HepG2 (cell line): ENCODE measurements around the gene ALDH1A1. TPM values are rescaled to one million over a fixed set of nuclear protein-coding genes. Genes with fewer than 3 reads are reported as not detected.

Source experiments
- ATAC-seq: fragments of 200-7000 bp; cut with Tn5 transposase; 3 replicates; pipeline ENCODE4 v1.9.1; 2020; ENCODE audit warnings: mild to moderate bottlenecking, moderate library complexity
- BruUV-seq: library from RNA; stranded (reverse); fragments of 400-500 nt; replicated peaks from 2 replicates; lab custom pipeline; 2021; lab: Mats Ljungman, UMichigan
- CTCF ChIA-PET: fragments of 300-600 bp; formaldehyde crosslinking; extraction: SDS; loops from one replicate; lab custom pipeline; 2021; ENCODE audit warnings: low total read pairs, inconsistent platforms, low intra/inter-chr PET ratio; lab: Yijun Ruan, JAX
- POLR2A ChIA-PET: fragments of 350-600 bp; sonication (Branson Sonifier 250); formaldehyde crosslinking; loops from one replicate; lab custom pipeline; 2020; ENCODE audit warnings: antibody characterized with exemption, inconsistent platforms; lab: Yijun Ruan, JAX
- DNase-seq: peaks from one replicate; pipeline ENCODE4 v3.0.0-alpha.2; 2015; ENCODE audit warnings: low spot score
- FAIRE-seq: peaks from 3 replicates; lab custom pipeline; 2011; peaks lifted over from hg19 to GRCh38; lab: Jason Lieb, UNC
- H2AFZ ChIP-seq: one replicate; pipeline ENCODE4 v1.6.1; 2011; ENCODE audit warnings: low read length, inconsistent platforms
- H3K27ac ChIP-seq: fragments of 300-600 bp; 3 replicates; pipeline ENCODE4 v1.8.0; 2011; ENCODE audit warnings: mixed run types, mild to moderate bottlenecking, mixed read lengths, low read length, inconsistent platforms; ENCODE audit not compliant: insufficient read depth; ENCODE audit errors: extremely low read length
- H3K27me3 ChIP-seq, 2 experiments: fragments of 200-600 bp in 1 of 2; 2 replicates in 1 of 2; 3 replicates in 1 of 2; pipeline versions ENCODE4 v1.6.0 to v1.8.0; 2011; ENCODE audit warnings: low read length in 2 of 2, mild to moderate bottlenecking in 2 of 2, moderate library complexity in 2 of 2, inconsistent platforms in 1 of 2; ENCODE audit not compliant: insufficient read depth in 2 of 2, control insufficient read depth in 1 of 2
- H3K36me3 ChIP-seq, 2 experiments: fragments of 200-600 bp in 1 of 2; replicated peaks in 1 of 2; 2 replicates in 1 of 2; 3 replicates in 1 of 2; pipeline versions ENCODE4 v1.5.1 to v1.8.0; 2011; ENCODE audit warnings: low read length in 2 of 2, inconsistent platforms in 1 of 2; ENCODE audit not compliant: insufficient read depth in 2 of 2, control insufficient read depth in 1 of 2
- H3K4me1 ChIP-seq: 2 replicates; pipeline ENCODE4 v1.5.1; 2012; ENCODE audit warnings: low read length, inconsistent platforms; ENCODE audit not compliant: insufficient read depth
- H3K4me2 ChIP-seq: 2 replicates; pipeline ENCODE4 v1.6.0; 2011; ENCODE audit warnings: low read depth, low read length, inconsistent platforms
- H3K4me3 ChIP-seq, 3 experiments: fragments of 200-600 bp in 1 of 3; sonication (generic), shearing (Covaris generic) in 1 of 3; replicated peaks in 1 of 3; 2 replicates each; pipeline ENCODE4 v1.5.1; 2011 to 2016; ENCODE audit warnings: low read length in 3 of 3, inconsistent platforms in 2 of 3, low read depth in 2 of 3, mild to moderate bottlenecking in 2 of 3, control low read depth in 1 of 3, mixed read lengths in 1 of 3; ENCODE audit not compliant: insufficient read depth in 1 of 3
- H3K79me2 ChIP-seq: one replicate; pipeline ENCODE4 v1.6.1; 2011; ENCODE audit warnings: low read length, inconsistent platforms; ENCODE audit not compliant: insufficient read depth
- H3K9ac ChIP-seq: 2 replicates; pipeline ENCODE4 v1.6.0; 2011; ENCODE audit warnings: mild to moderate bottlenecking, low read depth, low read length, inconsistent platforms; ENCODE audit not compliant: insufficient read depth
- H3K9me3 ChIP-seq: 2 replicates; pipeline ENCODE4 v1.5.1; 2012; ENCODE audit warnings: mild to moderate bottlenecking, low read length
- H4K20me1 ChIP-seq: 2 replicates; pipeline ENCODE4 v1.6.0; 2011; ENCODE audit warnings: inconsistent platforms, mild to moderate bottlenecking, low read length, moderate library complexity; ENCODE audit not compliant: insufficient read depth
- HNF4A ChIP-seq: sonication (generic); formaldehyde crosslinking; IDR thresholded peaks from 2 replicates; pipeline ENCODE4 v1.4.0; 2020; ENCODE audit warnings: missing genetic modification reagents
- IKZF1 ChIP-seq: fragments of 450-650 bp; IDR thresholded peaks from 2 replicates; pipeline ENCODE4 v1.7.1; 2016
- KDM1A ChIP-seq: IDR thresholded peaks from 2 replicates; pipeline ENCODE4 v1.6.1; 2016; ENCODE audit warnings: missing compliant biosample characterization
- MED13 ChIP-seq: sonication (generic); formaldehyde crosslinking; IDR thresholded peaks from 2 replicates; pipeline ENCODE4 v1.5.0; 2020; ENCODE audit warnings: missing genetic modification reagents
- MIER2 ChIP-seq: IDR thresholded peaks from 2 replicates; pipeline ENCODE4 v1.6.1; 2016; ENCODE audit warnings: missing biosample characterization, missing genetic modification reagents
- PATZ1 ChIP-seq: sonication (generic); formaldehyde crosslinking; IDR thresholded peaks from 2 replicates; pipeline ENCODE4 v1.4.0; 2020; ENCODE audit warnings: missing genetic modification reagents
- REPIN1 ChIP-seq: sonication (generic); formaldehyde crosslinking; IDR thresholded peaks from 2 replicates; pipeline ENCODE4 v1.8.0; 2022; ENCODE audit warnings: missing genetic modification reagents, low read depth, mild to moderate bottlenecking, borderline replicate concordance
- SIX4 ChIP-seq: sonication (generic); formaldehyde crosslinking; IDR thresholded peaks from 2 replicates; pipeline ENCODE4 v1.4.0; 2020; ENCODE audit warnings: missing genetic modification reagents
- SMAD3 ChIP-seq: sonication (generic); formaldehyde crosslinking; IDR thresholded peaks from 2 replicates; pipeline ENCODE4 v1.4.0; 2020; ENCODE audit warnings: missing genetic modification reagents
- SOX13 ChIP-seq, 3 experiments: fragments of 450-650 bp in 1 of 3; sonication (generic) in 1 of 3; formaldehyde crosslinking in 1 of 3; IDR thresholded peaks in 2 of 3; conservative IDR thresholded peaks in 1 of 3; 2 replicates each; pipeline versions ENCODE4 v1.5.0 to v1.6.1; 2016 to 2020; ENCODE audit warnings: antibody characterized with exemption in 1 of 3, mild to moderate bottlenecking in 1 of 3, missing compliant biosample characterization in 1 of 3, missing genetic modification reagents in 1 of 3, moderate library complexity in 1 of 3
- SSRP1 ChIP-seq: IDR thresholded peaks from 2 replicates; pipeline ENCODE4 v1.6.1; 2016; ENCODE audit warnings: control low read depth
- STAG1 ChIP-seq: sonication (generic); formaldehyde crosslinking; IDR thresholded peaks from 2 replicates; pipeline ENCODE4 v1.4.0; 2020; ENCODE audit warnings: missing genetic modification reagents
- ZNF224 ChIP-seq: sonication (generic); formaldehyde crosslinking; IDR thresholded peaks from 2 replicates; pipeline ENCODE4 v1.5.0; 2020; ENCODE audit warnings: mild to moderate bottlenecking, missing genetic modification reagents
- ZNF432 ChIP-seq: sonication (generic); formaldehyde crosslinking; IDR thresholded peaks from 2 replicates; pipeline ENCODE4 v1.5.0; 2020; ENCODE audit warnings: missing genetic modification reagents, mild to moderate bottlenecking, borderline replicate concordance
- ZNF790 ChIP-seq: sonication (generic); formaldehyde crosslinking; IDR thresholded peaks from 2 replicates; pipeline ENCODE4 v1.8.0; 2022; ENCODE audit warnings: missing genetic modification reagents, mild to moderate bottlenecking, borderline replicate concordance
- WGBS: methylation state at CpG from one replicate; pipeline ENCODE4 v1.1.6; 2017; ENCODE audit warnings: low lambda C conversion rate; 5-methylcytosine and 5-hydroxymethylcytosine counted together
- in situ Hi-C: cut with HindIII; loops from 2 replicates; pipeline ENCODE4 v1.10.0; 2017; ENCODE audit warnings: low pct_unique_long_range_greater_than_20kb; ENCODE audit not compliant: extremely low pct_ligation_motif_present
- intact Hi-C: fragments of 100-400 bp; cut with micrococcal nuclease; formaldehyde crosslinking; loops from one replicate; pipeline ENCODE4 v1.10.0; 2022; ENCODE audit not compliant: unreplicated experiment
- polyA plus RNA-seq, 8 experiments: library from polyadenylated mRNA; depleted of rRNA in 3 of 8; stranded (reverse) in 7 of 8; unstranded in 1 of 8; fragments of >200 nt; fragmentation: Illumina TruSeq in 4 of 8; extraction: Trizol in 4 of 8; gene quantifications; 2 replicates each; pipeline versions ENCODE4 v1.2.1 to v1.2.3, GENCODE V29; 2011 to 2016; ENCODE audit warnings: low read depth in 4 of 8, missing spikeins in 1 of 8, mixed read lengths in 1 of 8; ENCODE audit not compliant: insufficient read depth in 1 of 8
- total RNA-seq, 5 experiments: library from RNA; depleted of rRNA; stranded (reverse); fragments of >200 nt; fragmentation: Illumina TruSeq; extraction: Trizol; gene quantifications; 2 replicates each; pipeline ENCODE4 v1.2.3, GENCODE V29; 2016; ENCODE audit warnings: low read depth in 1 of 5
- TF ChIP-seq, protein P1 (sequence below), 2 experiments: sonication (generic) in 1 of 2; formaldehyde crosslinking in 1 of 2; IDR thresholded peaks; 2 replicates each; pipeline versions ENCODE4 v1.4.0 to v1.6.1; 2018 to 2020; ENCODE audit warnings: missing genetic modification reagents in 2 of 2, borderline replicate concordance in 1 of 2, low read depth in 1 of 2, mild to moderate bottlenecking in 1 of 2, missing biosample characterization in 1 of 2
- TF ChIP-seq, protein P2 (sequence below): IDR thresholded peaks from 2 replicates; pipeline ENCODE4 v1.6.1; 2016; ENCODE audit warnings: mild to moderate bottlenecking

ALDH1A1 gene
- total and polyA plus RNA-seq, 2 of the 13 experiments (the other 11 are each of a cell fraction or from before 2014, with no cell fraction given), result 88.2 to 439 TPM

DNA sequence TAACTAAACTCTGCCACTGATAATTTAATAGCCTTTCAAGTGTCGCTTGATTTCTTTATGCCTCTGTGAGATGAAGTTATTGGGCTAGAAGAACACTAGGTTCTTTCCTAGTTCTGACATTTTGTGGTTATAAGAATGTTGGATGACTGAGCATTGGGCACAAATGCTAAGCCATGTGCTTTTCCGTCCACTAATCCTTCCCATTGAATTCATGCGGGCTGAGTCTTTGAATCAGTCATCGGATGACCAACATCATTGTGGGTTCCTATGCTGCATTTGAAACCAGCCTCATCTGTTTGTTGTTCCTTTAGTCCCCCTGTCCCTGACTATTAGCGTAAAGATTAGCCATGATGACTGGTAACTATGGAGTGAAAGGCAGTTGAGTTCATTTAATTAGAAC, 58.5 kb downstream of the ALDH1A1 start (continued):
- TF ChIP-seq REPIN1, result no peak
- TF ChIP-seq, protein P1, sequence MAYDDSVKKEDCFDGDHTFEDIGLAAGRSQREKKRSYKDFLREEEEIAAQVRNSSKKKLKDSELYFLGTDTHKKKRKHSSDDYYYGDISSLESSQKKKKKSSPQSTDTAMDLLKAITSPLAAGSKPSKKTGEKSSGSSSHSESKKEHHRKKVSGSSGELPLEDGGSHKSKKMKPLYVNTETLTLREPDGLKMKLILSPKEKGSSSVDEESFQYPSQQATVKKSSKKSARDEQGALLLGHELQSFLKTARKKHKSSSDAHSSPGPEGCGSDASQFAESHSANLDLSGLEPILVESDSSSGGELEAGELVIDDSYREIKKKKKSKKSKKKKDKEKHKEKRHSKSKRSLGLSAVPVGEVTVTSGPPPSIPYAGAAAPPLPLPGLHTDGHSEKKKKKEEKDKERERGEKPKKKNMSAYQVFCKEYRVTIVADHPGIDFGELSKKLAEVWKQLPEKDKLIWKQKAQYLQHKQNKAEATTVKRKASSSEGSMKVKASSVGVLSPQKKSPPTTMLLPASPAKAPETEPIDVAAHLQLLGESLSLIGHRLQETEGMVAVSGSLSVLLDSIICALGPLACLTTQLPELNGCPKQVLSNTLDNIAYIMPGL (CRISPR knock-in tag; IDR thresholded peaks at IDR 0.05; ENCODE audit: borderline replicate concordance in 1 of 2, low read depth in 1 of 2), result no peak
- TF ChIP-seq IKZF1, result no peak
- TF ChIP-seq, protein P2, sequence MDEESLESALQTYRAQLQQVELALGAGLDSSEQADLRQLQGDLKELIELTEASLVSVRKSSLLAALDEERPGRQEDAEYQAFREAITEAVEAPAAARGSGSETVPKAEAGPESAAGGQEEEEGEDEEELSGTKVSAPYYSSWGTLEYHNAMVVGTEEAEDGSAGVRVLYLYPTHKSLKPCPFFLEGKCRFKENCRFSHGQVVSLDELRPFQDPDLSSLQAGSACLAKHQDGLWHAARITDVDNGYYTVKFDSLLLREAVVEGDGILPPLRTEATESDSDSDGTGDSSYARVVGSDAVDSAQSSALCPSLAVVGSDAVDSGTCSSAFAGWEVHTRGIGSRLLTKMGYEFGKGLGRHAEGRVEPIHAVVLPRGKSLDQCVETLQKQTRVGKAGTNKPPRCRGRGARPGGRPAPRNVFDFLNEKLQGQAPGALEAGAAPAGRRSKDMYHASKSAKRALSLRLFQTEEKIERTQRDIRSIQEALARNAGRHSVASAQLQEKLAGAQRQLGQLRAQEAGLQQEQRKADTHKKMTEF, result no peak

GRCh38 chr9:72893437-72893836, 59.4 kb downstream of the ALDH1A1 start:
- Histone ChIP-seq H3K36me3 (peaks cover 1 to 5% of the 10 kb centered on the region in 2 experiments; a peak in 2 of 5 replicates), H3K27me3 (no peaks in the 10 kb centered on the region), H3K9ac (no peak overlapping the region), H3K9me3 (no peaks in the 10 kb centered on the region), H3K4me1 (no peaks in the 10 kb centered on the region), H3K79me2 (no peaks in the 10 kb centered on the region), H3K27ac (no peak overlapping the region), H2AFZ (no peak overlapping the region), H3K4me3 (no peak overlapping the region), H3K4me2 (no peak overlapping the region), H4K20me1 (no peaks in the 10 kb centered on the region)
- intact Hi-C loops (no loop called here), in situ Hi-C loops (no loop called here)
- POLR2A ChIA-PET, result no interaction called here
- FAIRE-seq (no peak), DNase-seq (no peak), ATAC-seq (no peak)
- TF ChIP-seq HNF4A (CRISPR knock-in tag) (no peak), PATZ1 (CRISPR knock-in tag) (no peak), MIER2 (CRISPR knock-in tag) (no peak), ZNF790 (no peak), KDM1A (CRISPR knock-in tag) (no peak), ZNF432 (CRISPR knock-in tag) (no peak), SSRP1 (CRISPR knock-in tag) (no peak), SIX4 (CRISPR knock-in tag) (no peak), STAG1 (CRISPR knock-in tag) (no peak), SOX13 (IDR thresholded peaks at IDR 0.05) (no peak), SOX13 (CRISPR knock-in tag; conservative IDR thresholded peaks at IDR 0.05 in 1 of 2, IDR thresholded peaks at IDR 0.05 in 1 of 2) (no peak), SMAD3 (CRISPR knock-in tag) (no peak), MED13 (no peak), ZNF224 (CRISPR knock-in tag) (no peak)
- no TSS peak for BruUV-seq
- CTCF ChIA-PET, result no interaction called here
- 92% methylated on average over 1 of the region's 1 CpG for WGBS
